Fibroblast of the conjunctiva (primary cell): Measurements from ENCODE around the gene IZUMO2.
"Not testable (repeated sequence)": the region's sequence is repeated elsewhere in the genome, so short reads cannot be mapped to it uniquely, and the experiment has no call there.

Source experiments
- DNase-seq: peaks from one replicate; pipeline ENCODE4 v3.0.0-alpha.2; 2010; ENCODE audit warnings: low read depth

IZUMO2 gene

DNA sequence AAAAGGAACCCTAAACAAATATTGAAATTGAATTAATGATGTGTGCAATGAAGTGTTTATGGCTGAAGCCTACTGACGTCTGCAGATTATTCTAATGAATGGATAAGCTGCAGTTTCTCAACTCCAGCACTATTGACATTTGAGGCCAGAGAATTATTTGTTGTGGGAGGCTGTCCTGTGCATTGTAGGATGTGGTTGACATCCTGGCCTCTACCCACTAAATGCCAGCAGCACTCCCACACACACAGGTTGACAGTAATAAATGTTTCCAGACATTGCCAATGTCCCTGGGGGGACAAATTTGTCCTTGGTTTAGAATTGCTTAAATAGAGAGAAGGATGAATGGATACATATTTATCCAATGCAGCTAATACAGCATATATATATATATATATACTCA is 21.1 kb upstream of the IZUMO2 start:
- DNase-seq: no peak

DNA sequence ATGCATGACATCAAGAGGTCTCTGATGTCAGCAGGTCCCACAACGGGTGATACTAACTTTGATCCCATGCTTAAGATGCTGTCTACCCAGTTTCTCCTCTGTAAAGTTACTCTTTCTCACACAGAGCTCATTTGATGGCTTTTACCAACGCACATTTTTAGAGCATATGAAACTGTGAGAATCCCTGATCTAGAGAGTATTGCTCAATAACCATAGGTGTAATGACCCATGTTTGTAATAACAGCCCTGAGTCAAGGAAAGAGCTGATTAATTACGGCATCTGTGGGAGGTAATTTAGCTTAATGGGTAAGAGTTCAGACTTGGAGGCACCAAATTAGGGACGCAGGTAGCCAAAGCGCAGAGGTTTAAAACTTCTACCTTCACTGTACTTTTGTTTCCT is 18.0 kb upstream of the IZUMO2 start:
- no peak for DNase-seq

DNA sequence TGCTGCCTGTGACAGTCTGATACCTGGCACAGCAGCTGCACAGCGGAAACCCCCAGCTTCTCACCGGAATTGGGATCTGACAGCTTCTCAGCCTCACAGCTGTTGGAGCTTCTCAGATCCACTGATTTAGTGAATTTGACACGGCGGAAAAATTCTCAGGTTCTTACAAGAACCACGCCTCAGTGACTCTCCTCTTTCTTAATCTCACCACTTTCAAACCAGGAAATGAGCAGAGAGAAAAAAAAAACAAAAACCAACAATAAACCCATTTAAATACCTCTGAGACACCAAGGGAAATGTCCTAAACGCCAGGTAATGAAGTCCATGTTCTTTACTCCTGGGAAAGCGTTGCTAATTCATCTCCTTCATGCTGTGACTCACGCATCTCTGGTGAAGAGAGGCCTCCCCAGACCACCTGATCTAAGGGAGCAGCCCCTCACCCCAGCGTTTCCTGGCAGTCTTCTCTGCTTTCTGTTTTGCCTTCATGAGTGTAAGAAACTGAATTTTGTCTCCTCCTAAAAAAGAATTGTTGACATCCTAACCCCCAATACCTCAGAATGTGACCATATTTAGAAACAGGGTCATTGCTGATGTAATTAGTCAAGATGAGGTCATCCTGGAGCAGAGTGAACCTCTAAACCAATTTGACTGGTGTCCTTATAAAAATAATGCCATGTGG is 15.9 kb upstream of the IZUMO2 start:
- no peak for DNase-seq

DNA sequence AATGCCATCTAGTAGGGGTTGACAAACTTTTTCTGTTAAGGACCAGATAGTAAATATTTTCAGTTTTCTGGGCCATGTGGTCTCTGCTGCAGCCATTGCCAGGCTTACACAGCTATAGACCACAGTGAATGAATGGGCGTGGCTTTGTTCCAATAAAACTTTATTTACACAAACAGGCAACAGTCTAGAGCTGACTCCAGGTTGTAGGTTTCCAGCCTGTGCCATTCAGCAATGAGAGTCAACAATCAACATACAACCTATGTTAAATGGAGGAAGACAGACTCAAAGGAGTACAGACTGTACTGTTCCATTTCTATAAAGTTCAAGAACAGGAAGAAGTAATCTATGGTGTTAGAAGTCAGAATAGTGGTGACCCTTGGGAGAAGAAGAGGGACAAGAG is 15.2 kb upstream of the IZUMO2 start:
- no peak for DNase-seq

DNA sequence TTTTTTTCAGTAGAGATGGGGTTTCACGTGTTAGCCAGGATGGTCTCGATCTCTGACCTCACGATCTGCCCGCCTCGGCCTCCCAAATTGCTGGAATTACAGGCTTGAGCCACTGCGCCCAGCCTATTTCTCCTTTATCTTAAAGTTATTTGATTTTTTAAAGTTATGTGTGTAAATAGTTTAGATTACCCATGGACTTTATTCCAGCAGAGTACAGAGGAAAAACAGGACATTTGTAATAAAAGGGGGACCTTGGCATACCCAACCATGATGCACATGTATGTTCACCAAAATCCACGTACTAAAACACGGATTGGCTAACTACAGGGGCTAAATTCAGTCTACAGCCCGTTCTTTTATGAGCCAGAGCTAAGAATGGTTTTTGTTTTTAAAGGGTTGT is 13.7 kb upstream of the IZUMO2 start:
- DNase-seq: no peak

DNA sequence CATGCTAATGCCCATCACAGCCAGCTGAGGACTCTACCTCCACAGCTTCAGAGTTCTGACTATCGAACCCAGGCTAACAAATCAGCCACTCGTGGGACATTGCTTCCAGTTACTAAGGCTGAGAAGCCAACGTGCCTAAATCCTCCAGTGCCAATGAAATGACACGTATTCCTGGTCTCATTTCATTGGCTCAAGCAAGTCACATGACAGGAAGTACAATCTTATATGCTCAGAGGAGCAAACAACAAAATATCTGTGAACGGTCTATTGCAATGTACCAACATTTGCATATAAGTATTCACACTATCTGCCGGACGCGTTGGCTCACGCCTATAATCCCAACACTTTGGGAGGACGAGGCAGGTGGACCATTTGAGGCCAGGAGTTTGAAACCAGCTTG is 12.8 kb upstream of the IZUMO2 start:
- no peak for DNase-seq

DNA sequence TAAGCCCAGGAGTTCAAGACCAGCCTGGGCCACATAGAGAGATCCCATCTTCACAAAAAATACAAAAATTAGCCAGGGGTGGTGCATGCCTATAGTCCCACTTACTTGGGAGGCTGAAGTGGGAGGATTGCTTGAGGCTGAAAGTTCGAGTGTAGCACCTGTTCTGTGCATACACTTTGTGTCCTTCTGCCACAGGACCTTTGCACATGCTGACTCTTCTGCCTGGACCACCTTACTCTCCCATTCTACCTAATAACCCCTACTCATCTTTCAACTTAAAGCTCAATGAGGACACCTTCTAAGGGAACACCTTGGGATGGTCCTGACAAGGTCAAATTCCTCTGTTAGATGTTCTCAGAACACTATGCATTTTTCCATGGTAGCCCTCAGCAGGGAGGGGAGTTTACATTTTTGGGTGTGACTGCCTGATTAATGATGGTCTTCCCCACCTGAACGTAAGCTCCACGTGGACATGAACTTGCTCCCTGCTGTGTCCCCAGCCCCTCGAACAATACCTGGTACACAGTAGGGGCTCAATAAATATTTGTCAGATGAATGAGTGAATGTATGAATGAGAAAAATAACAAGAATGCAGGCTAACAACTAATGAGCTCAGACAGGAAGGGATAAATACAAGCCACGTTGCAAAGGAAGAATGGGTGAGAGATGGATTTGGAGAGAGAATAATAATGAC is 11.2 kb upstream of the IZUMO2 start:
- no peak for DNase-seq

DNA sequence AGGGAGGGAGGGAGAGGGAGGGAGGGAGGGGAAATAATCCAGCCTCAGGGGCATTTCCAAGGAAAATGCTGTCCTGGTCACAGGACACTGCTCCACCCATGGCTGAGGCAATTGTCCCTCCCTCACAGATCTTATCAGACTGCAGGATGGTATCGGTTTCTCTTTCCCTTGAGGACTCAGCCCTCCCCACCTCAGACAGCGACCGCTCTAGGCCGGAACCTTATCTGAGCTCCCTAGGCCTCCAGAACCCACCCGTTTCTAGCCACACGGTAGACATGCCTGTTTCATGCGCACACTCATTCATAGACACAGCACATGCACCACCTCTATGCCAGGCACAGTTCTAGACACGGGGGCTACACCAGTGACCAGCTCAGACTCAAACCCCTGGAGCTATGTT is 10.0 kb upstream of the IZUMO2 start:
- no peak for DNase-seq

DNA sequence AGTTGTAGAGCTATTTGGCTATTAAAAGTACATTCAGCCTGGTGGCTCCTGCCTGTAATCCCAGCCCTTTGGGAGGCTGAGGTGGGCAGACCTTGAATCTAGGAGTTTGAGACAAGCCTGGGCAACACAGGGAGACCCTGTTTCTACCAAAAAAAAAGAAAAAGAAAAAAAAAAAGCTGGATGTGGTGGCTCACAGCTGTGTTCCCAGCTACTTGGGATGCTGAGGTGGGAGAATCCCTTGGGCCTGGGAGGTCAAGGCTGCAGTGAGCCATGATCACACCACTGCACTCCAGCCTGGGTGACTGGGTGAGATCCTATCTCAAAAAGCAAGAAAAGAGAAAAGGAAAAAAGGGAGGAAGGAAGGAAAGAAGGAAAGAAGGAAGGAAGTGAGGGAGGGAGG is 9.6 kb upstream of the IZUMO2 start:
- DNase-seq: no peak

DNA sequence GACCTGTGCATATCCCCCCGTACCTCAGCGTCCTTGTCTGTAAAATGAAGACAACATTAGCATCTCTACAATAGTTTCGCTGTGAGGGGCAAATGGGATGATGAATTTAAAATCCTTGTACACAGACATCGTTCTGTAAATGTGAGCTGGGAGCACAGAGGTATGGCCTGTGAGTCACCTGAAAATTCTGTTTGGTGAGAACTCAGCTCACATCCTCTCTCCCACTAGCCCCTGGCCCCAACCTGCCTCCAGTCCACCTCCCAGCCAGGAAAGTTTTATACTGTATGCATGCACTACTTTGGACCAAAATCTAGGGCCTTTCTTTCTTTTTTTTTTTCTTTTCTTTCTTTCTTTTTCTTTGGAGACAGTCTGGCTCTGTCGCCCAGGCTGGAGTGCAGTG is 8.7 kb upstream of the IZUMO2 start:
- DNase-seq: no peak

DNA sequence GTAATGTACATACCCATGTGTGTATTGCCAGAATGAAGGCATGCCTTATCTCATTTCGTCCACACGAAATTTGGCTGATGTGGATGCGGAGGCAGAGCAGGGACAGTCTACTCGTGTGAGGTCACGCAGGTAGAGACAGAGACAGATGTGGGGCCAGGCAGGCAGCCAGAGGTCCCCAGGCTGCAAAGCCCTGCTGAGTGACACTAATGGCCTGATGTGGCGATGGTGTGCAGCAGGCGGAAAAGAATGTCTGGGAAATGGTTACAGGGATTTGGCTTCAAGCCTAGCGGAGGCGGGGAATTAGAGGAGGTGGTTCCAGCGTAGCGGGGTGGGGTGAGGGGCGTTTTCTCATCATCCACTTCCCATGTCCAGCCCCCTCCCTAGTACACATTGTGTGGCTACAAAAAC is 4.2 kb upstream of the IZUMO2 start:
- no peak for DNase-seq

DNA sequence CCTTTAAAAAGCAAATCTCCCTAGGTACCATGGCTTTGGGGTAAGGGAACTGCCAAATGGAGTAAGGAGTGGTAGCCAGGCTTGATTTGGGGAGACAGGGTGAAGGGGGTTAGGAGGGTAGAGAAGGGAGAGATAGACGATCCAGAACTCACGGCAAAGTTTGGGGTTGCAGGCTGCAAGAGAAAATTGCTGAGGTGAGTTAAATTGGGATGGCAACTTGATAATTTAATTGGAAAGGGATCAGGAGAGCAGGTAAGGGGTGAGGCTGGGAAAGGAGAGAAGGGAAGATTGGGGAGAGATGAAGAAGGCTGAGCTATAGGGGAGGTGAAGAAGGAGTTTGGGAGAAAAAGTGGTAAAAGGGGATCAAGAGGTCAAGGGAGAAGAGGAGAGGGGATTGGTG is 4.0 kb downstream of the IZUMO2 start:
- DNase-seq: no peak

DNA sequence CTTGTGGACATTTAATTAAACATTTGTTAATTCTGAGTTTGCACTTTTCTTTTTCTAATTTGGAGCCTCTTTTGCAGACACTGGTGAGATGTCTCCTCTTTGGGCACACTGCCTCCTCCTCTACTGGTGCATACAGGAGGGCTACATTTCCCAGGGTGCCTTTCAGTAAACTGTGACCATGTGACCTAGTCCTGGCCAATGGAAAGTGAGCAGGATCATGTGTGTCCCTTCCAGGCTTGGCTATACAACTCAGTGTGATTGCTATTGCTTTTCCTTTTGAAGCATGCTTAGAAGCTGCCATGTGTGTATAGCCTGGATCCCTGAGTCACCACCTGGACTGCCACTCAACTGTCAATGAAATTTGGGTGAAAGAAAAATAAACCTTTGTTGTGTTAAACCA is 4.5 kb downstream of the IZUMO2 start:
- no peak for DNase-seq

DNA sequence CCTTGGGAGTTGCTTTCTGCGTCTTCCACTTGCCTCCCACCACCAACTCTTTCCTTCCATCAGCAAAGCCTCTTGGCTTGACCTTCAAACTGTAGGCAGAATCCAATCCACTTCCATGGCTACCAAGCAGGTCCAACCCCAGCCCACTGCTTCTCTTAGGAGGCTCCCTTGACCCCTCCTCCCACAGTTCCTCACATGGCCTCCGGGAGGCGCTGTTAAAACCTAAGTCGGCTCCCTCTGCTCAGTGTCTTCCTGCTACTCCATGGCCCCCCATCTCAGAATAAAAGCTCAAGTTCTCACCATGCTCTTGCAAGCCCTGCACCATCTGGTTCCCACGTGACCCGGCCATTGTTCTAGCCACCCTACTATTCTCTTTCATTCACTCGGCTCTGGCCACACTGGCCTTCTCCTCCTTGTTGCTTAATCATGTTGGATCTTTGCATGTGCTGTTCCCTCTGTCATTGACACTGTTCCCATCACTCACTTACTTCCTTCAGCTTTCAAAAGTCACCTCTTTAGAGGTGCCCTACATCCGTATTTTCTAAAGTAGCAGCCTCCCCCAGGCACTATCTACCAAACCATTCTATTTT is 7.5 kb downstream of the IZUMO2 start:
- DNase-seq: no peak

DNA sequence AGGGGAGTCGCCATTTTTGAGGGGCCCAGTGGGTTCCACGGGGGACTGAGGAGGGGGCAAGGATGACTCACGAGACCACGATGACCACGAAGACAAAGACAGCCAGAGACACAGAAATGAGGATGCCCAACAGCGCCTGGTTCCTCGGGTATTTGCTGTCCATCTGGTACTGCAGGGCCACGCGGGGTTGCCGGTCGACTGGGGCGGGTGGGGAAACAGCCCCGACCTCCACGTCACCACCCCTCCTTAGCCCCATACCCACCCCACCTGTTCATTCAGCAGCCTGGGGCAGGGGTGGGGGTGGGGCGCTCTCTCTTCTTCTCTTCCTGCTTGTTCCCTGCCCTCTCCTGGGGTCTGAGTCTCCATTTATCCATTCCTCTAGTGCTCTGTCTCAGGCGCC is 8.6 kb downstream of the IZUMO2 start:
- DNase-seq: no peak

DNA sequence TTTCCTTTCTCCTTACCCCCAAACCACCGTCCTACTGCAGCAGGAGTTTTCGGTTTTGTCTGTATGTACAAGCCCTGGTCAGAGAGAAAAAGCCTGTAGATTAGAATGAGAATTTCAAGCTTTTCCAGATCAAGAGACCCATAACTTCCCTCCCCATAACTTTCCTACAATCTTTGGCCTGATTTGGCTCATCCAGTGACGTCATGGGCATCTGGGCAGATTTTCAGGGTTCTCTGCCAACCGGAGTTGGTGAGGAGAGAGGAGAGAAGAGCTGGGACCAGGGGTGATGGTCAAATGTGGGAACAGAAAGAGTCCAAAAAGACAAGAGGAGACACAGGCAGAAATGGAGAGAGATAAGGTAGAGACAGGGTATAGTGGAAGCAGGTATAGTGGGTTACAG is 10.5 kb downstream of the IZUMO2 start:
- DNase-seq: no peak

DNA sequence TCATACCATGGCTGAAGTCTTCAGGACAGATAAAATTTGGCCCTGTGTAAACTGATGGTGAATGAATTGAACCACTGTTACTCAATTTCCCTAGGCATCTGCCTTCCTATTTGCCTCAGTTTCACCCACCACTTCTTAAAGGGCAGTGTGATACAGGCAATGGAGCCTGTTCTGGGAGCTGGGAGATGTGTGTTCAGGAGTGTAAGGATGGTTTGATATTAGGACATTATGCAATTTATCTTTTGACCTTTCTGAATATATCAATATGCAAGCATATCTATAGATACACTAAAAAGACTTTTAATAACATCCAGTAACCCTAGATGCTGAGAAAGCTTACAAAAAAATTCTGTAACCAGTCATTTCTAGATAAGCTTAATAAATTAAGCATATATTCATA is 14.6 kb downstream of the IZUMO2 start:
- no peak for DNase-seq

DNA sequence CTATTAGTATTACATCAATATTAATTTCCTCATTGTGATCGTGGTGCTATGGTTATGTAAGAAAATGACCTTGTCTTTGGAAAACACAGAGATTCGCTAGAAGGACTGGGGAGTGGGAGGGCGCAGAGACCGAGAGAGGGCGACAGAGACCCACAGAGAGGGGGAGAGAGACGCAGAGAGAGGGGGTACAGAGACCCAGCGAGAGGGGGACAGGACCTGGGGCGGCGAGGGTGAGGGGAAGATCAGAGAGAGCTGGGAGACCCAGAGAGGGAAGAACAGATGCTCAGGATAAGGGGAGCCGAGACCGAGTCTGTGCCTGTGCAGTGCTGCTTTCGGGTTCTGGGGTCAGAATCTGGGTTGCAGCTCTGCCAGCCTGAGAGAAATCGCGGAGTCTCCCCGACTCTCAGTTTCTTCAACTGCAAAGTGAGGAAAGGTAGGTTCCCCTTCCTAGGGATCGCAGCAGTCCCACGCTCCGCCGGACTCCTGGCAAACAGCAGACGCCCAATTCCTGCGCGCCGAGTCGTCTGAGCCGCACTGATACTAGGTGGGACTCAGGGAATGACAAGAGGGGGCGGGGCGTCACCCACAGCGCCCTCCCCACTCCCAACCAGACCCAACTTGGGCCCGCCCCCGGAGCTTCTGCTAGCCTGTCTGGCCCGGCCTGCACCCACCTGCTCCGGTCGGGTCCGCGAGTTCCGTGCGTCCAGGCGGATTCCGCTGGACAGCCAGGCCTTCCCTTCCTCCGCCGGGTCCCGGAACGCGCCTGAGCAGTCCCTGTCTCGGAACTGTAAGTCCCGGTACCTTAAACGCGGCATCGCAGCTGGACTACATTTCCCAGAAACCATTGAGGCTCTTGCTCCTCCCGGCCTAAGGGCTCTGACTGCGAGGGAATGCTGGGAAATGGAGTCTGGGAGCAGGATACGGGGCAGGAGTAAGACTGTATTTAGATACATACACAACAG is 15.3 kb downstream of the IZUMO2 start:
- DNase-seq: peak; percentile 43

DNA sequence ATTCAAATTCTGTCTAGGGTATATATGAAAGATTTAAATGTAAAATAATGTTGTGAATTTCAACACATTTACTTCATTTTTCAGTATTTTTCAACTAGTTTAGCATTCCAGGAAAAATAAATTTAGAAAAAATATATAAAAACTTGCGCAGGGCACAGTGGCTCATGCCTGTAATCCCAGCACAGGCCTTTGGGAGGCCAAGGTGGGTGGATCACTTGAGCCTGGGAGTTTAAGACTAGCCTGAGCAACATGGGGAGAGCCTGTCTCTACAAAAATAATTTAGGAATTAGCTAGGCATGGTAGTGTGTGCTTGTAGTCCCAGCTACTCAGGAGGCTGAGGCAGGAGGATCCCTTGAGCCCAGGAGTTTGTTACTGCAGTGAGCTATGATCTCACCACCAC is 21.2 kb downstream of the IZUMO2 start:
- DNase-seq: not testable (repeated sequence)

DNA sequence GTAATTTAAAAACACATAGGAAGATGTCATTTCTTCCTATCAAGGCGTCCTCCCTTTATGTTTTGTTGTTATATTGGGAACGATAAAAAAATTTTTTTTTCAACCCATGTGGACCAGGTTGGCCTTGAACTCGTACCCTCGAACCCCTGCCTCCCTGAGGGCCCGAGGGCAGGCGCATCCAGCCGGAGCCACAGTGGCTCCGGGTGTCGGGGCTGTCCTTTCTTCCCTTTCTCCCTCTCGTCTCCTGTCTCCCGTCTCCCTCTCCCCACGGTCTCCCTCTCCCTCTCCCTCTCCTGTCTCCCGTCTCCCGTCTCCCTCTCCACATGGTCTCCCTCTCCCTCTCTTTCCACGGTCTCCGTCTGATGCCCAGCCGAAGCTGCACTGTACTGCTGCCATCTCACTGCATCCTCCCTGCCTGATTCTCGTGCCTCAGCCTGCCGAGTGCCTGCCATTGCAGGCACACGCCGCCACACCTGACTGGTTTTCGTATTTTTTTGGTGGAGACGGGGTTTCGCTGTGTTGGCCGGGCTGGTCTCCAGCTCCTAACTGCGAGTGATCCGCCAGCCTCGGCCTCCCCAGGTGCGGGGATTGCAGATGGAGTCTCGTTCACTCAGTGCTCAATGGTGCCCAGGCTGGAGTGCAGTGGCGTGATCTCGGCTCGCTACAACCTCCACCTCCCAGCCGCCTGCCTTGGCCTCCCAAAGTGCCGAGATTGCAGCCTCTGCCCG is 22.8 kb downstream of the IZUMO2 start:
- DNase-seq: not testable (repeated sequence)

DNA sequence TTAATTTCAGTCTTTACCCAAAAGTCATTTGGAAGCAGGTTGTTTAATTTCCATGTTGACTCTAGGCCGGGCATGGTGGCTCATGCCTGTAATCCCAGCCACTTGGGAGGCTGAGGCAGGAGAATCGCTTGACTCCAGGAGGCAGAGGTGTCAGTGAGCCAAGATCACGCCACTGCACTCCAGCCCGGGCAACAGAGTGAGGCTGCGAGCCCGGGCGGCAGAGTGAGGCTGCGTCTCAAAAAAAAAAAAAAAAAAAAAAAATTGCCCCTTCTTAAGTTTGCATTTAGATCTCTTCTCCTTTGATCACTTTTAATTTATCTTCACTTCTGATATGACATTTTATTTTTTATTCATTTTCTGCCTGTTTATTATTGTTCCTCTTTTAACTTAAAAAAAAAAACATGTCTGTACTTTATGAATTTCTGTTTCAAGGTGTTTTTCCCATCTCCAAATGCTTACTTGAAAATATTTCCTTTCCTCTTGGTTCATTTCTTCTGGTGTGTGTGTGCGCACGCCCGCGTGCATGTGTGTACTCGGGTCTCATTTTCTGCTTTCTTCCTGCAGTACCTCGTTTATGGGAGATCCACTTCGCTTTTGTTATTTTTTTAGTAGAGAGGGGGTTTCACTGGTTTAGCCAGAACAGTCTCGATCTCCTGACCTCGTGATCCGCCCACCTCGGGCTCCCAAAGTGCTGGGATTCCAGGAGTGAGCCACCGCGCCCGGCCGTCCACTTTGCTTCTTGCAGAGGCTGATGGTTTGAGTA is 26.3 kb downstream of the IZUMO2 start:
- DNase-seq: not testable (repeated sequence)
